ENCODE data around the gene NKIRAS2. TPM values are rescaled to one million over a fixed set of nuclear protein-coding genes. Genes with fewer than 3 reads are reported as not detected.
"Not testable (repeated sequence)": the region's sequence is repeated elsewhere in the genome, so short reads cannot be mapped to it uniquely, and the experiment has no call there.

The NKIRAS2 gene
- total and polyA plus RNA-seq, 2 donors (not counting 1 experiment from before 2014, with no cell fraction given): 18.8 to 37.7 TPM

DNA sequence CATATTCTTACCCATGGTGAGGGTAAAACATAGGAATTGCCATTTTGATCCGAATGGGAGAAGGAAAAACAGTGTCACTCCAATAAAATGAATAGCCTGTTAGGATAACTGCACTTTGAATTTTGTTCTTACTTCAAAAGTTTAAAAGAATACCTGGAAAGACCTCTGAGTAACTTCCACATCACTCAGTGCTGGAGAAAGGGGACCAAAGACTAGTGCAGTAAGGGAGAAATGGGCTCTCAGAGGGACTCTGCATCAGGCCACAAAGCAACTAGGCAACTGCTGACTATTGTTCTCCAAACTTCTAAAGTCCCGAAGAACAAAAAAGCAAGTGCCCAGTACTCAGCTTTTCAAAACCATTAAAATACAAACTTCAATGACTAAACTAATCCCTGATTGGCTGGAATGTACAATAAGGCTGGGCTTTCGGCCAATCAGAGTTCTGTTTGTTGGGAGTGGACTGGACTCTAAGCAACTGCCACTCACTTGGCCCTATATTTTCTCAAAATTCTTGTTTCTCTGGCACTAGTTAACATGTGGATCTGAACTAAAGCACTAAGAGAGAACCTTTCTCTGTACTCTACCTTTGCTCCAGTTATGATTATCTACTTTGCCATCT is 8.9 kb upstream of the NKIRAS2 start:
- no peak overlapping the region for H3K4me2 ChIP-seq (ENCODE audit: extremely low read depth, insufficient read depth, low read length)
- no peak for TF ChIP-seq EZH2 (IDR thresholded peaks at IDR 0.05; ENCODE audit: low read length, missing control alignments)
- TF ChIP-seq, protein P1, sequence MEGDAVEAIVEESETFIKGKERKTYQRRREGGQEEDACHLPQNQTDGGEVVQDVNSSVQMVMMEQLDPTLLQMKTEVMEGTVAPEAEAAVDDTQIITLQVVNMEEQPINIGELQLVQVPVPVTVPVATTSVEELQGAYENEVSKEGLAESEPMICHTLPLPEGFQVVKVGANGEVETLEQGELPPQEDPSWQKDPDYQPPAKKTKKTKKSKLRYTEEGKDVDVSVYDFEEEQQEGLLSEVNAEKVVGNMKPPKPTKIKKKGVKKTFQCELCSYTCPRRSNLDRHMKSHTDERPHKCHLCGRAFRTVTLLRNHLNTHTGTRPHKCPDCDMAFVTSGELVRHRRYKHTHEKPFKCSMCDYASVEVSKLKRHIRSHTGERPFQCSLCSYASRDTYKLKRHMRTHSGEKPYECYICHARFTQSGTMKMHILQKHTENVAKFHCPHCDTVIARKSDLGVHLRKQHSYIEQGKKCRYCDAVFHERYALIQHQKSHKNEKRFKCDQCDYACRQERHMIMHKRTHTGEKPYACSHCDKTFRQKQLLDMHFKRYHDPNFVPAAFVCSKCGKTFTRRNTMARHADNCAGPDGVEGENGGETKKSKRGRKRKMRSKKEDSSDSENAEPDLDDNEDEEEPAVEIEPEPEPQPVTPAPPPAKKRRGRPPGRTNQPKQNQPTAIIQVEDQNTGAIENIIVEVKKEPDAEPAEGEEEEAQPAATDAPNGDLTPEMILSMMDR (conservative IDR thresholded peaks at IDR 0.05 in 1 of 2, IDR thresholded peaks at IDR 0.05 in 1 of 2; ENCODE audit: low read depth in 1 of 2, low read length in 2 of 2): no peak
- peaks cover 1% of the 10 kb centered on the region for H3K36me3 ChIP-seq (ENCODE audit: control insufficient read depth, insufficient read depth, low read length)
- no peaks in the 10 kb centered on the region for H4K20me1 ChIP-seq (ENCODE audit: control insufficient read depth, extremely low read depth, insufficient read depth, low read length)
- no peak overlapping the region for H3K9ac ChIP-seq (ENCODE audit: insufficient read depth, low read length)
- H3K9me3 ChIP-seq (ENCODE audit: control insufficient read depth, insufficient read depth, low read depth, low read length): no peaks in the 10 kb centered on the region
- H3K79me2 ChIP-seq (ENCODE audit: control insufficient read depth, insufficient read depth, low read length): peaks cover 93% of the 10 kb centered on the region
- no peaks in the 10 kb centered on the region for H3K27me3 ChIP-seq (ENCODE audit: control insufficient read depth, insufficient read depth, low read length)
- peaks cover 3% of the 10 kb centered on the region for H3K4me1 ChIP-seq (ENCODE audit: control insufficient read depth, extremely low read depth, insufficient read depth, low read length)
- H3K4me3 ChIP-seq (replicated peaks in 1 of 4; ENCODE audit: control extremely low read depth in 1 of 4, insufficient read depth in 1 of 4, low read depth in 3 of 4, low read length in 4 of 4): no peak overlapping the region
- peak in 1 of 2 donors; percentile 34 for DNase-seq (ENCODE audit: low read depth in 2 of 2)
- no peak overlapping the region for H2AFZ ChIP-seq (ENCODE audit: low read length)
- peak overlapping the region; percentile 34 for H3K27ac ChIP-seq (ENCODE audit: insufficient read depth, low read length)

DNA sequence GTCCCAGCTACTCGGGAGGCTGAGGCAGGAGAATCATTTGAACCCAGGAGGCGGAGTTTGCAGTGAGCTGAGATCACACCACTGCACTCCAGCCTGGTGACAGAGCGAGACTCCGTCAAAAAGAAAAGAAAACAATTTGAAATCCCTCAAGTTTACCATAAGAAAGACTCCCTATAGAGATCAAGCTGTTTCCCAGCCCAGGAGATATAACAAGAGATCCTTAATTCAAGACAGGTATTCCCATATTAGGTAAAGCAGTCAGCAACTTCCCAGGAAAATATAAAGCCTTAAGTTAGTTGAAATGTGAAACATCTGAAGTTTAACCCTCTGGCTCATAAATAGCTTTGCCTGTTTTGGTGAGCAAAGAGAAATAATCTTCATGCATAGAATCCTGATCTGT is 7.5 kb upstream of the NKIRAS2 start:
- not testable (repeated sequence) for H3K36me3 ChIP-seq (ENCODE audit: control insufficient read depth, insufficient read depth, low read length); H2AFZ ChIP-seq (ENCODE audit: low read length); DNase-seq (ENCODE audit: low read depth in 2 of 2); H3K4me1 ChIP-seq (ENCODE audit: control insufficient read depth, extremely low read depth, insufficient read depth, low read length); H3K9ac ChIP-seq (ENCODE audit: insufficient read depth, low read length); H3K4me3 ChIP-seq (replicated peaks in 1 of 4; ENCODE audit: control extremely low read depth in 1 of 4, insufficient read depth in 1 of 4, low read depth in 3 of 4, low read length in 4 of 4); H3K9me3 ChIP-seq (ENCODE audit: control insufficient read depth, insufficient read depth, low read depth, low read length); H3K4me2 ChIP-seq (ENCODE audit: extremely low read depth, insufficient read depth, low read length); H3K27me3 ChIP-seq (ENCODE audit: control insufficient read depth, insufficient read depth, low read length); H3K27ac ChIP-seq (ENCODE audit: insufficient read depth, low read length); H4K20me1 ChIP-seq (ENCODE audit: control insufficient read depth, extremely low read depth, insufficient read depth, low read length)
- peaks cover 91% of the 10 kb centered on the region for H3K79me2 ChIP-seq (ENCODE audit: control insufficient read depth, insufficient read depth, low read length)

DNA sequence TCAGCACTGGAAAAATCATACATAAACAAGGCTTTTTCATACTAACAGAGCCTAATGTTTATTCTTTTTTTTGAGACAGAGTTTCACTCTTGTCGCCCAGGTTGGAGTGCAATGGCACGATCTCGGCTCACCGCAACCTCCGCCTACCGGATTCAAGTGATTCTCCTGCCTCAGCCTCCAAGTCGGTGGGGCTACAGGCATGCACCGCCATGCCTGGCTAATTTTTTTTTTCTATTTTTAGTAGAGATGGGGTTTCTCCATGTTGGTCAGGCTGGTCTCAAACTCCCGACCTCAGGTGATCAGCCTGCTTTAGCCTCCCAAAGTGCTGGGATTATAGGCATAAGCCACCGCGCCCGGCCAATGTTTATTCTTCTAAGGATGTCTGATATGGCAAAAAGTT is 6.2 kb upstream of the NKIRAS2 start:
- H3K4me1 ChIP-seq (ENCODE audit: control insufficient read depth, extremely low read depth, insufficient read depth, low read length); H4K20me1 ChIP-seq (ENCODE audit: control insufficient read depth, extremely low read depth, insufficient read depth, low read length): not testable (repeated sequence)

DNA sequence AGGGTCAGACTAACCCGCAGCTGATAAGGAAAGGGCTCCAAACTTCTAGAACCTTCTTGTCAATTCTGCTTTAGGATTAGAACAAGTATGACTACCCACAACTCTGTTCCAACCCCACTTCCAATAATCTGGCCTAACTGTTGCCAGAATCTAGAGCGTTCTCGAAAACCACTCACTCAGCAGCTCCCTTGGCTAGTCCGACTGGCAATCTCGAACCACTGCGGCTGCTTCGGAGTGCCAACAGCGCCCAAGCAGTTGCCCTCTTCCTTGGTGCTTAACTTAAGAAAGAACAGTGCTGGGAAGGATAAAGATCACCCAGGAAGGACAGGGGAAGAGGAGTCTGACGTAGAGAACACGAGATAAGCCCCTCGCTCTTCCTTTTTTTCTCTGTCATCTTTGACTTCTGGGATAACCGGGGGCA is 3.5 kb upstream of the NKIRAS2 start:
- H3K4me1 ChIP-seq (ENCODE audit: control insufficient read depth, extremely low read depth, insufficient read depth, low read length): peaks cover 4% of the 10 kb centered on the region
- peak; percentile 29 to 31 for DNase-seq (ENCODE audit: low read depth in 2 of 2)
- H3K27me3 ChIP-seq (ENCODE audit: control insufficient read depth, insufficient read depth, low read length): no peaks in the 10 kb centered on the region
- peaks cover 70% of the 10 kb centered on the region for H3K79me2 ChIP-seq (ENCODE audit: control insufficient read depth, insufficient read depth, low read length)
- no peak overlapping the region for H2AFZ ChIP-seq (ENCODE audit: low read length)
- H3K9me3 ChIP-seq (ENCODE audit: control insufficient read depth, insufficient read depth, low read depth, low read length): no peaks in the 10 kb centered on the region
- peak overlapping the region; percentile 88 for H3K4me2 ChIP-seq (ENCODE audit: extremely low read depth, insufficient read depth, low read length)
- TF ChIP-seq EZH2 (IDR thresholded peaks at IDR 0.05; ENCODE audit: low read length, missing control alignments): no peak
- TF ChIP-seq, protein P1 (conservative IDR thresholded peaks at IDR 0.05 in 1 of 2, IDR thresholded peaks at IDR 0.05 in 1 of 2; ENCODE audit: low read depth in 1 of 2, low read length in 2 of 2): no peak
- H3K36me3 ChIP-seq (ENCODE audit: control insufficient read depth, insufficient read depth, low read length): no peaks in the 10 kb centered on the region
- H3K4me3 ChIP-seq (replicated peaks in 1 of 4; ENCODE audit: control extremely low read depth in 1 of 4, insufficient read depth in 1 of 4, low read depth in 3 of 4, low read length in 4 of 4): peak overlapping the region; percentile 80 to 99 (median 88)
- H3K27ac ChIP-seq (ENCODE audit: insufficient read depth, low read length): peak overlapping the region; percentile 96
- H4K20me1 ChIP-seq (ENCODE audit: control insufficient read depth, extremely low read depth, insufficient read depth, low read length): no peaks in the 10 kb centered on the region
- H3K9ac ChIP-seq (ENCODE audit: insufficient read depth, low read length): peak overlapping the region; percentile 98

More for the DNA sequence above, 6.2 kb upstream of the NKIRAS2 start:
- not testable (repeated sequence) for H2AFZ ChIP-seq (ENCODE audit: low read length); H3K36me3 ChIP-seq (ENCODE audit: control insufficient read depth, insufficient read depth, low read length); H3K27ac ChIP-seq (ENCODE audit: insufficient read depth, low read length); H3K9ac ChIP-seq (ENCODE audit: insufficient read depth, low read length); H3K4me3 ChIP-seq (replicated peaks in 1 of 4; ENCODE audit: control extremely low read depth in 1 of 4, insufficient read depth in 1 of 4, low read depth in 3 of 4, low read length in 4 of 4); DNase-seq (ENCODE audit: low read depth in 2 of 2); H3K4me2 ChIP-seq (ENCODE audit: extremely low read depth, insufficient read depth, low read length); H3K27me3 ChIP-seq (ENCODE audit: control insufficient read depth, insufficient read depth, low read length); H3K9me3 ChIP-seq (ENCODE audit: control insufficient read depth, insufficient read depth, low read depth, low read length)
- peaks cover 82% of the 10 kb centered on the region for H3K79me2 ChIP-seq (ENCODE audit: control insufficient read depth, insufficient read depth, low read length)
